Measurements from ENCODE around the gene GLRX5.

The GLRX5 gene

GRCh38 chr14:95496690-95497259 is 38.1 kb upstream of the GLRX5 start:
- ChIA-PET CTCF (interaction anchor here (0.7 to 1.9 kb wide), 2 partner anchors 31 to 44 kb away, joined by 3 to 4 read pairs; no protein-coding TSS in a partner anchor), POLR2A (interaction anchor here (1.0 kb wide), 1 partner anchor 17 kb away, joined by 4 read pairs; no protein-coding TSS in a partner anchor)
- DNase-seq (ENCODE audit: extremely low spot score), result no peak
- TF ChIP-seq ZNF384 (IDR thresholded peaks at IDR 0.05), result no peak
- TF ChIP-seq CTBP1 (IDR thresholded peaks at IDR 0.05; ENCODE audit: borderline replicate concordance), result no peak
- no peak for TF ChIP-seq ELF4 (IDR thresholded peaks at IDR 0.05)
- no peak for TF ChIP-seq FOXM1 (IDR thresholded peaks at IDR 0.05; ENCODE audit: borderline replicate concordance)
- no peak for TF ChIP-seq LEF1 (IDR thresholded peaks at IDR 0.05; ENCODE audit: borderline replicate concordance)
- no peak for TF ChIP-seq NFRKB (IDR thresholded peaks at IDR 0.05)
- TF ChIP-seq ARNT (IDR thresholded peaks at IDR 0.05), result no peak
- TF ChIP-seq FOXK2 (IDR thresholded peaks at IDR 0.05), result no peak
- no peak for TF ChIP-seq SP1 (IDR thresholded peaks at IDR 0.05)
- TF ChIP-seq L3MBTL2 (conservative IDR thresholded peaks at IDR 0.05), result no peak
- TF ChIP-seq HDGF (IDR thresholded peaks at IDR 0.05; ENCODE audit: borderline replicate concordance), result no peak
- no peak for TF ChIP-seq SUZ12 (IDR thresholded peaks at IDR 0.05)
- TF ChIP-seq FOXA1 (IDR thresholded peaks at IDR 0.05), result no peak
- TF ChIP-seq TARDBP (IDR thresholded peaks at IDR 0.05), result no peak
- TF ChIP-seq, protein P1, sequence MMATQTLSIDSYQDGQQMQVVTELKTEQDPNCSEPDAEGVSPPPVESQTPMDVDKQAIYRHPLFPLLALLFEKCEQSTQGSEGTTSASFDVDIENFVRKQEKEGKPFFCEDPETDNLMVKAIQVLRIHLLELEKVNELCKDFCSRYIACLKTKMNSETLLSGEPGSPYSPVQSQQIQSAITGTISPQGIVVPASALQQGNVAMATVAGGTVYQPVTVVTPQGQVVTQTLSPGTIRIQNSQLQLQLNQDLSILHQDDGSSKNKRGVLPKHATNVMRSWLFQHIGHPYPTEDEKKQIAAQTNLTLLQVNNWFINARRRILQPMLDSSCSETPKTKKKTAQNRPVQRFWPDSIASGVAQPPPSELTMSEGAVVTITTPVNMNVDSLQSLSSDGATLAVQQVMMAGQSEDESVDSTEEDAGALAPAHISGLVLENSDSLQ (IDR thresholded peaks at IDR 0.05), result no peak
- TF ChIP-seq BHLHE40 (IDR thresholded peaks at IDR 0.05; ENCODE audit: borderline replicate concordance), result no peak

DNA sequence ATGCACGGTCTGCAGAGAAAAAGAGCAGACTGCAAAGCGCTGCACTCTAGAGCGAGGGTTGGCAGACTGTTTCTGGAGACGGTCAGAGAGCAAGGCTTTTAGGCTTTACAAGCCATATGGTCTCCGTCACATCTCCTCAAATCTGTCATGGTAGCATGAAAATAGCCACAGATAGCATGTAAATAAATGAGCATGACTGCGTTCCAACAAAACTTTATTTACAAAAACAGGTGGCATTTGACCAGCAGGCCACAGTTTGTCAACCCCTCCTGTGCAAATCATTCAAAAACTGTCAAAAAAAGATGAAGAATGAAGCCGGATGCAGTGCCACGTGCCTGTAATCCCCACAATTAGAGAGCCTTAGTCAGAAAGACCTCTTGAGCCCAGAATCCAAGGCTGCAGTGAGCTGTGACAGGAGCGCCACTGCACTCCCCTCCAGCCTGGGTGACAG is 37.3 kb upstream of the GLRX5 start:
- TF ChIP-seq L3MBTL2 (conservative IDR thresholded peaks at IDR 0.05), result no peak
- TF ChIP-seq FOXM1 (IDR thresholded peaks at IDR 0.05; ENCODE audit: borderline replicate concordance), result no peak
- no peak for TF ChIP-seq BHLHE40 (IDR thresholded peaks at IDR 0.05; ENCODE audit: borderline replicate concordance)
- no peak for TF ChIP-seq FOXK2 (IDR thresholded peaks at IDR 0.05)
- no peak for TF ChIP-seq ZNF384 (IDR thresholded peaks at IDR 0.05)
- no peak for TF ChIP-seq SP1 (IDR thresholded peaks at IDR 0.05)
- no peak for TF ChIP-seq TARDBP (IDR thresholded peaks at IDR 0.05)
- no peak for TF ChIP-seq HDGF (IDR thresholded peaks at IDR 0.05; ENCODE audit: borderline replicate concordance)
- TF ChIP-seq ARNT (IDR thresholded peaks at IDR 0.05), result no peak
- TF ChIP-seq, protein P1 (IDR thresholded peaks at IDR 0.05), result no peak
- TF ChIP-seq FOXA1 (IDR thresholded peaks at IDR 0.05), result no peak
- TF ChIP-seq ELF4 (IDR thresholded peaks at IDR 0.05), result no peak
- no peak for TF ChIP-seq CTBP1 (IDR thresholded peaks at IDR 0.05; ENCODE audit: borderline replicate concordance)
- TF ChIP-seq NFRKB (IDR thresholded peaks at IDR 0.05), result no peak
- TF ChIP-seq SUZ12 (IDR thresholded peaks at IDR 0.05), result no peak
- TF ChIP-seq LEF1 (IDR thresholded peaks at IDR 0.05; ENCODE audit: borderline replicate concordance), result no peak
- ChIA-PET POLR2A (no interaction called here), CTCF (no interaction called here)
- DNase-seq (ENCODE audit: extremely low spot score), result no peak

DNA sequence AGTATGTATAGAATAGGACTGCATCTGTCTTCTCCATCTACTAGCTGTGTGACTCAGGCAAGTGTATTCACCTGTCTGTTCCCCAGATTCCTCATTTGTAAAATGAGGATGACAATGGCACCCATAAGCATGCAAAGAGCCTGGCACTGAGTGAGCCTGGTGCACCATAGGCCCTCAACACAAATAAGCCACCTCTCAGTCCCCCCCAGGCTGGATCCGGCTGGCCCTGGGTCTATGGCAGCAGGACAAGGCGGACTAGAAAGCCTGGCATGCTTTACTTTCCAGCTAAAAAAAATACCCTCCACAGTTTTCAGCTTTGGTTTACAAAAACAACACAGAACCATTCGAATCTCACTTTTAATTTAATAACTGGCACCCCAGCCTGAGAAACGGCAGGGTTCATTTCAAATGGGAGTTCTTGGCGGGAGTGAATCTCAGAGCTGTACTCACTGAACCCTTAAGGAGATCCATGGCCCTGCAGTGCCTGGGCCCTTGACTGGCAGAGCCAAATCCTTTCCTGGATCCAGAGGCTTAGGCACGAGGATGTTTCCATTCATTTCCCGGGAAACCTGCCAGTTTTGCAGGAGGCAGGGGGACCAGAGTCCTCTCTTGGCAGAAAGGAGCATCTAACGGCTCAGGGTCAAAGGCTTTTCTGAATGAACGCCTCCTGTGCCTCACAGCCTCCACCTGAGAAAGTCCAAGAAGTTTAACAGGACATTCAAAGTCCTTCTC is 36.1 kb upstream of the GLRX5 start:
- CTCF ChIA-PET, result no interaction called here
- no peak for DNase-seq (ENCODE audit: extremely low spot score)
- POLR2A ChIA-PET, result no interaction called here
- TF ChIP-seq CTBP1 (IDR thresholded peaks at IDR 0.05; ENCODE audit: borderline replicate concordance), result no peak
- no peak for TF ChIP-seq FOXK2 (IDR thresholded peaks at IDR 0.05)
- no peak for TF ChIP-seq NFRKB (IDR thresholded peaks at IDR 0.05)
- no peak for TF ChIP-seq FOXM1 (IDR thresholded peaks at IDR 0.05; ENCODE audit: borderline replicate concordance)
- TF ChIP-seq, protein P1 (IDR thresholded peaks at IDR 0.05), result no peak
- TF ChIP-seq HDGF (IDR thresholded peaks at IDR 0.05; ENCODE audit: borderline replicate concordance), result no peak
- TF ChIP-seq ARNT (IDR thresholded peaks at IDR 0.05), result no peak
- no peak for TF ChIP-seq ZNF384 (IDR thresholded peaks at IDR 0.05)
- no peak for TF ChIP-seq BHLHE40 (IDR thresholded peaks at IDR 0.05; ENCODE audit: borderline replicate concordance)
- no peak for TF ChIP-seq FOXA1 (IDR thresholded peaks at IDR 0.05)
- no peak for TF ChIP-seq L3MBTL2 (conservative IDR thresholded peaks at IDR 0.05)
- no peak for TF ChIP-seq SUZ12 (IDR thresholded peaks at IDR 0.05)
- TF ChIP-seq LEF1 (IDR thresholded peaks at IDR 0.05; ENCODE audit: borderline replicate concordance), result no peak
- no peak for TF ChIP-seq TARDBP (IDR thresholded peaks at IDR 0.05)
- TF ChIP-seq ELF4 (IDR thresholded peaks at IDR 0.05), result no peak
- no peak for TF ChIP-seq SP1 (IDR thresholded peaks at IDR 0.05)

- TF ChIP-seq CTBP1 (IDR thresholded peaks at IDR 0.05; ENCODE audit: borderline replicate concordance), result no peak
- no peak for TF ChIP-seq SUZ12 (IDR thresholded peaks at IDR 0.05)
- no peak for TF ChIP-seq NFRKB (IDR thresholded peaks at IDR 0.05)
- ChIA-PET POLR2A (no interaction called here), CTCF (no interaction called here)
- DNase-seq (ENCODE audit: extremely low spot score), result no peak
Measured at GRCh38 chr14:95499354-95499750, 35.5 kb upstream of the GLRX5 start.

DNA sequence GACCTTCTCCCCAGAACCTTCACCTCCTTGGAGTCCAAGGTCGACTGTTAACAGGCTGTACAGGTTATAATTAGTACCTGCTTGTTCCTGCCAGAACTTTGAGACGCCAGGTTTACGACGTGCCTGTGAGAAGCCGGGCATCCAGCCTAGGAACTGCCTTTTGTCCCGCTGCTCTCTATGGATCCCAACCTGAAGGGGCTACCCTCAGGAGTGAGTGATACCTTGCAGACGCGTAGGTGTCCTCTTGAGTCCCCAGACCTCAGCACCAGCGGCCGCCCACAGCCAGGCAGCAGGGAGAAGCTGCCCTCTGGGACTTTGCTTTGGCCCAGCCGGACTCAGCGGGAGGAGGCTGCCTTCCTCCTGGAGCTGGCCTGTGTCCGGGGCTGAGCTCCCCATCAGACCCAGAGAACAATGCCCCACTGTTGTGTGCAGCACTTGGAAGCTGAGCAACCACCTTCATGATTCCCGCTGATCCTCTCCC is 34.6 kb upstream of the GLRX5 start:
- CTCF ChIA-PET, result no interaction called here
- TF ChIP-seq FOXA1 (IDR thresholded peaks at IDR 0.05) (no peak), HDGF (IDR thresholded peaks at IDR 0.05; ENCODE audit: borderline replicate concordance) (no peak), FOXM1 (IDR thresholded peaks at IDR 0.05; ENCODE audit: borderline replicate concordance) (no peak), CTBP1 (IDR thresholded peaks at IDR 0.05; ENCODE audit: borderline replicate concordance) (no peak), FOXK2 (IDR thresholded peaks at IDR 0.05) (no peak), ELF4 (IDR thresholded peaks at IDR 0.05) (no peak), ARNT (IDR thresholded peaks at IDR 0.05) (no peak), LEF1 (IDR thresholded peaks at IDR 0.05; ENCODE audit: borderline replicate concordance) (no peak), NFRKB (IDR thresholded peaks at IDR 0.05) (no peak), L3MBTL2 (conservative IDR thresholded peaks at IDR 0.05) (no peak)
- TF ChIP-seq, protein P1 (IDR thresholded peaks at IDR 0.05), result no peak
- POLR2A ChIA-PET, result no interaction called here
- DNase-seq (ENCODE audit: extremely low spot score), result no peak
